GM19238 (cell line): ENCODE measurements around the gene CYB5RL.

Experiments used
- DNase-seq: peaks from one replicate; pipeline ENCODE4 v3.0.0; 2011; ENCODE audit warnings: low spot score; ENCODE audit not compliant: insufficient read length

Gene CYB5RL

GRCh38 chr1:54161495-54162168, 38.2 kb downstream of the CYB5RL start:
- no peak for DNase-seq

DNA sequence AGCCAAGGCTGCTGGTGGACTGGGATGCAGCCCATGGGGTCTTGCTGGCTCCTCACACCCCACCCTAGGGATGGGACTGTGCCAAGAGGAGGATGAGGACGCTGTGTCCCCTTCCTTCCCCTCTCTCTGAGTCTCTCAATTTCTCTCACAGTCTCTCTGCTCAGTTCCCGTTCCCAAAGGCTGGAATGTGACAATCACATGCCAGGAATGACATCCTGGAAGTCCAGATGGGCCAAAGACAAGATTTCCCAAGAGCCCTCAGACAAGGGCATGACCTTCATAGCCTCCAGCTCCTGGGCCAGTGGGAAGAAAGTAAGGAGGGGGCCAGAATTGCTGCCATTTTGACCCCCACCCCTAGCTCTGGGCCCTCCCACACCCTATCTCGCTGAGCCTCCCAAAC, 39.5 kb downstream of the CYB5RL start:
- DNase-seq: no peak

DNA sequence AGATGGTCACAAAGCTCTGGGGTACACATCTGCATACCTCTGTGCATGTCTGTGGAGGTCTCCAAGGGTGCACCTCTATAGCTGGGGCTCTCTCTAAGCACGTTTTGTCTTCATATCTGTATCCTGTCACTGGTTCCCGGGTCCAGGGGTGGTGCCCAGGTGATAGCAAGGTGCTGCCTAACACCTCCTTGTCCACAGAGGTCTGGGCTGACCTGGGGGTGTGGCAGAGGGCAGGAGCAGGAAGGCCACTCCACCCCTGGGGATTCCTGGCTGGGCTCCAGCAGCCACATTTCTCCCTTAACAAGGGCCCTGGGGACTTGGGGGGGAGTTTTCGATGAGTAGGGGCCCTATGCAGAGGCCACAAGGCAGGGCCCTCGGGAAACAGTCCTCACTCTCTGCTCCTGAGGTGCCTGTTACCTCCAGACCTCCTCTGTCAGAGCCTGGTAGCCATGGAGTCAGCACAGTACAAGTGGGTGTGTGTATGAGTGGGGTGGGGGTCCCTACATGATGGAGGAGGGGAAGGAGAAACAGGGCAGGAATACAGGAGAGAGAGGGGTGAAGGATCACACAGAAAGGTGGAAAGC, 40.0 kb downstream of the CYB5RL start:
- no peak for DNase-seq

DNA sequence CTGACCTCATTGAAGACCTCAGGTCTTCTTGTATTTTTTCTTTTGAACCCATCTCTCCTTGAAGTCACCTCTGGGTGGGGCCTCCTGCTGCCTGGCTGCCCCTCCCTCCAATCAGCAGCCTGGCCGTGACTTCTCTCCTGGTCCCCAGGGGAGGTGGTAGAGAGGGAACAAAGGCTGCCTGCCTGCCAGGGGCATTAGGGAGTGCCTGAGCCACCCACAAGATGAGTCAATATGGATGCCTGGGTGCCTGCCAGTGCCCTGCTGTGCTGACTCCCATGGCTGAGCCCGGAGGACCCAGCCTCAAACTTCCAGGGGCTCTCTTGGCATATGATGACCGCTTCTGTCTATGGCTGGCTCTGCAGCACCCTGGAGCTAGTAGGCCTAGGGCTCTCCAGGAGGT, 41.8 kb downstream of the CYB5RL start:
- DNase-seq: no peak

DNA sequence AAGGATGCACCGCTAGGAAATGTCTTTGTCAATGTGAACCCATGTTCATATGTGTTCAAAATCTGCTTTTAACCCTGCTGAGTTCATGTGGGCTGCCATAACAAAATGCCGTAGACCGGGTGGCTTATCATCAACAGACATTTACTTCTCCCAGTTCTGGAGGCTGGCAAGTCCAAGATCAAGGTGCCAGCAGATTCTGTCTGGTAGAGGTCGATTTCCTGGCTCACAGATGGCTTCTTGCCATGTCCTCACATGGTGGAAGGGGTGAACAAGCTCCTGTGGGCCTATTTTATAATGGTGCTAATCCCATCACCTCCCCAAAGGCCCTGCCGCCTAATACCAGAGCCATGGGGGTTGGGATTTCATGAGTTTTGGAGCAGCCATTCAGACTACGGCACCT, 42.4 kb downstream of the CYB5RL start:
- no peak for DNase-seq

GRCh38 chr1:54156986-54157385, 42.8 kb downstream of the CYB5RL start:
- DNase-seq: no peak

GRCh38 chr1:54156201-54156600, 43.6 kb downstream of the CYB5RL start:
- no peak for DNase-seq

DNA sequence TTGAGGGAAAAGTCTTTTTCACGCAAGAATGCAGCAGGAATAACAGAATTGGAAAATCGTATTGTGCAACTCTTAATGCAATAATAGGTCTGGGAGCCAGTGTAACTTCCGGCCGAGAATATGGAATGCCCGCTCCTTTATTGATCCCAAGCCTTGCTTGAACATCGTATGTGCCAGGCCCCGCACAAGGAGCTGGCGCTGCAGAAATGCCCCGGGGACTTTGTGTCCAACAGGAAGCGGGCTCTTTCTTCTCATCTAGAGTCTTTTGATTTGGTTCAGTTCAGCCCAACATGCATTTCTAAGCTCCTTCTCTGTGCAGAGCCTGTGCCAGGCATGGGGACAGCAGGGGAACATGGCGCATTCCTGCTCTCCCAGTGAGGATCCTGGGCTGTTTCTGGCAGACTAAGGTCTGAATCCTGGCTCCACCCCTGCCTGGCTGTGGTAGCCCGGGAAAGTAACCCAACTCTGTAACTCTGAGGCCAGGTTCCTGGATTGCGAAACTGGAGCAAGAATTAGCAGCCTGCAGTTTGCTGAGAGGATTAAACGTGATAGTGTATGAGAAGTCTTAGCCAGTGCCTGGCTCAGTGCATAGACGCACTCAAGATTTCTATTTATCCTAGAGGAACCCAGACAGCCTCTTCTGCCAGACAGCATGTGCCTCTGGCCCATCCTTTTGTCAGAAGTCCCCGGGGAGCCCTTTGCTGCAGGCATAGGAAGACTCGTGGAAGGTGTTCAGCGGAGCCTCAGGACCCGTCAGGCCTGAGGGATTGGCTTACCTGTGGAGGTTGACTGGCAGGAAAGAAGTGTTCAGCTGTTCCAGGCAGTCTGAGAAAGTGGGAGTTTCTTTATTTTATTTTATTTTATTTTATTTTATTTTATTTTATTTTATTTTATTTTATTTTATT, 46.0 kb downstream of the CYB5RL start:
- no peak for DNase-seq

DNA sequence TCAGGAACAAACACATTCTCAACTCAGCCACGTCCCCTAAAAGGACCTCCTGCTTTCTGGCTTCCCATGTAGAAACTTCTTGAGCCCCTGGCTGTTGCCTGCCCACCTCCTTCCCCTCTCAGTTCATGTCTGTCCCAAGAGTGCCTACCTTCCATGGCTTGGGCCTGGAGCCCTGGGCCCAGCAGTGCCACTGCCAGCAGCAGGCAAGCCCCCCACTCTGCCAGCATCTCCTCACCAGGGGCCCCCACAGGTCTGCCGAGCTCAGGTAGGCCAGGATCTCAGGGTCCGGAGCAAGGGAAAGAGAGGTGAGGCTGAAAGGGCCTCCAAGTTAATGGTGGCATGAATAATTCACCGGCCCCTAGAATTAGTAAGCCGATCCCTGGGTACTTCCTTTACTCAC, 47.1 kb downstream of the CYB5RL start, which contains the start of gene CDCP2:
Gene CDCP2 (minus strand): TSS at position 305 of the 400 bp plus-strand sequence. CDS start 78 bp downstream, at position 227.
- DNase-seq: no peak

DNA sequence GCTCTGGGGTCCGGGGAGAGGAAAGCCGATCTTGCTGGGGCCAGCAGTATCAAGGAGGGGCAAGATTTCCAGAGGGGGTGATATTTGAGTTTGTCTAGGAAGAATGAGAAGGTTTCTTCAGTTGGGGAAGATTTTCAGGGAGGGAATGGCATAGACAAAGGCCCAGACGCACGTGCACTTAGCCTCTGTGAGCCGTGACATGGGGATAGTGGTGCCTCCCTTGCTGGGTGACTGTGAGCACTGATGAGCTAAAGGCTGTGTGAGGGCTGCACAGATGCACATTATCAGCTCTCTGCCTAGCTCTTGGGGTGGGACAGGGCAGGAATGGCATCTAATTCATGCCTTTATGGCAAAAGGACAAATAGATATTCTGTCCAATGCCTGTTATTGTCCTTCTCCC, 48.8 kb downstream of the CYB5RL start:
- DNase-seq: no peak
